ENCODE measurements around the gene SLC16A9.

GRCh38 chr10:59621771-59622170 is 87.9 kb downstream of the SLC16A9 start:
- TF ChIP-seq CTCF (IDR thresholded peaks at IDR 0.05) (no peak), ZFX (IDR thresholded peaks at IDR 0.05; ENCODE audit: borderline replicate concordance) (no peak)

Data from 22Rv1 (cell line).